ENCODE measurements around the gene TNFSF11. TPM values are rescaled to one million over a fixed set of nuclear protein-coding genes. Genes with fewer than 3 reads are reported as not detected.
"Not testable (repeated sequence)": the region's sequence is repeated elsewhere in the genome, so short reads cannot be mapped to it uniquely, and the experiment has no call there.

TNFSF11 gene
- total and polyA plus RNA-seq, 7 donors, result 1.8 TPM; not detected in 6

DNA sequence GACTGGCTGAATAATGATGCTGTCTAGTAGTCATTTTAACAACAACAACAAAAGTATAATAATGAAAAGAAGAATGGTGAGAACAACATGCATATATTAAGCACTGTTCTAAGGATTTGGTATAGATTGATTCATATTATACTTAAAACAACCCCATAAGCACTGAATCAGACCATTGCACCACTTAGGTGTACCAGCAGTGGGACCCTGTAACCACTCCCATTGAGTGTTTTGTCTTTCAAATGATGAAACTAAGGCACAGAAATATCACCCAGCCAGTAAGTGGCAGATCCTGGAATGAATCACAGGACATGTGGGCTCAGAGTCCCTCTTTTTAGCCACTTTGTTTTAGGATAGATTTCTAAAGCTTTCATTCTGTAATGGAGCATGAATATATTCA lies 14.9 kb upstream of the TNFSF11 start:
- no peak for DNase-seq
- no peak for TF ChIP-seq CTCF (IDR thresholded peaks at IDR 0.05)
- no peak for TF ChIP-seq EP300 (IDR thresholded peaks at IDR 0.05)
- TF ChIP-seq POLR2A (IDR thresholded peaks at IDR 0.05), result no peak
- no peak for TF ChIP-seq POLR2AphosphoS5 (IDR thresholded peaks at IDR 0.05)
- Histone ChIP-seq H3K9me3 (peaks cover 0 to 2% (median 0%) of the 10 kb centered on the region in 4 donors), H3K4me3 (no peak overlapping the region), H3K4me1 (no peaks in the 10 kb centered on the region), H3K27me3 (no peaks in the 10 kb centered on the region), H3K27ac (no peak overlapping the region), H3K36me3 (no peaks in the 10 kb centered on the region)
- intact Hi-C loops (cut with DNase I), result no loop called here

- 96 to 97% methylated on average over 36 of the region's 36 CpGs for WGBS, 2 donors
- H3K4me1 ChIP-seq; DNase-seq; H3K4me3 ChIP-seq; H3K36me3 ChIP-seq; intact Hi-C loops (cut with DNase I); H3K9me3 ChIP-seq; H3K27ac ChIP-seq; H3K27me3 ChIP-seq: not testable (repeated sequence)
Observed at GRCh38 chr13:42559573-42560218, 14.3 kb upstream of the TNFSF11 start.

DNA sequence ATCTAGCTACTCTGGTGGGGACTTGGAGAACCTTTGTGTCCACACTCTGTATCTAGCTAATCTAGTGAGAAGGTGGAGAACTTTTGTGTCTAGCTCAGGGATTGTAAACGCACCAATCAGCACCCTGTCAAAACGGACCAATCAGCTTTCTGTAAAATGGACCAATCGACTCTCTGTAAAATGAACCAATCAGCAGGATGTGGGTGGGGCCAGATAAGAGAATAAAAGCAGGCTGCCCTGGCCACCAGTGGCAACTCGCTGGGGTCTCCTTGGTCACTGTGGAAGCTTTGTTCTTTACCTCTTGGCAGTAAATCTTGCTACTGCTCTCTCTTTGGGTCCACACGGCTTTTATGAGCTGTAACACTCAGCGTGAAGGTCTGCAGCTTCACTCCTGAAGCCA lies 13.6 kb upstream of the TNFSF11 start:
- H3K36me3 ChIP-seq; H3K4me1 ChIP-seq; H3K4me3 ChIP-seq; H3K9me3 ChIP-seq; intact Hi-C loops (cut with DNase I); H3K27me3 ChIP-seq; DNase-seq; H3K27ac ChIP-seq: not testable (repeated sequence)
- WGBS, 2 donors, result 74 to 86% methylated on average over 6 of the region's 6 CpGs

GRCh38 chr13:42561752-42562467 lies 12.0 kb upstream of the TNFSF11 start:
- DNase-seq, result no peak
- 59 to 65% methylated on average over 3 of the region's 3 CpGs for whole genome bisulfite sequencing, 2 donors
- TF ChIP-seq POLR2AphosphoS5 (IDR thresholded peaks at IDR 0.05) (no peak), EP300 (IDR thresholded peaks at IDR 0.05) (no peak), CTCF (IDR thresholded peaks at IDR 0.05) (no peak), POLR2A (IDR thresholded peaks at IDR 0.05) (no peak)

DNA sequence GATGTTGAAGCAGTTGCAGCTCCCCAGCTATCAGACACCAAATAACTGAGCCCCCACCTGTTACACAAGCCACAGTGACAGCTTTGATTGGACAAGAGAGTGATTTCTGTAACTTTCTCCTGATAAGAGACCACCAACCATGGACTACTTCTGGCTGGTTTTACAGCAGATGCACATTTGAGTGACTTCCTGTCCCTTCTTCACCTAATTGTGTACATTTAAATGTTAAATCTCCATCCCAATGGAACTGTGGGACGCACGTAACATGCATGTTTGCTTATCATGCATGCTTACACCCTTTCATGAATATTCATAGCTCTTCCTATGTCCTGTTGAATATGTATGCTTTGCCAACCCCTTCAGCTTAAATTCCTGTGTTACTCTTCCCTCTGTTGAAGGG lies 6.0 kb upstream of the TNFSF11 start:
- intact Hi-C loops (cut with DNase I), result no loop called here
- WGBS, 2 donors, result 62 to 89% methylated on average over 2 of the region's 2 CpGs

More at GRCh38 chr13:42561752-42562467, 12.0 kb upstream of the TNFSF11 start:
- H3K27me3 ChIP-seq, result no peaks in the 10 kb centered on the region
- peaks cover 0 to 2% (median 0%) of the 10 kb centered on the region in 4 donors for H3K9me3 ChIP-seq
- no peak overlapping the region for H3K4me3 ChIP-seq
- no peaks in the 10 kb centered on the region for H3K36me3 ChIP-seq
- H3K27ac ChIP-seq, result no peak overlapping the region
- no peaks in the 10 kb centered on the region for H3K4me1 ChIP-seq
- intact Hi-C loops (cut with DNase I), result no loop called here

More for the DNA sequence above, 6.0 kb upstream of the TNFSF11 start:
- DNase-seq, result no peak
- H3K27me3 ChIP-seq, result peaks cover 0 to 5% (median 0%) of the 10 kb centered on the region in 3 donors
- no peak overlapping the region for H3K4me3 ChIP-seq
- H3K9me3 ChIP-seq, result peaks cover 0 to 2% (median 0%) of the 10 kb centered on the region in 4 donors
- TF ChIP-seq POLR2AphosphoS5 (IDR thresholded peaks at IDR 0.05) (no peak), POLR2A (IDR thresholded peaks at IDR 0.05) (no peak), EP300 (IDR thresholded peaks at IDR 0.05) (no peak), CTCF (IDR thresholded peaks at IDR 0.05) (no peak)
- H3K4me1 ChIP-seq, result no peaks in the 10 kb centered on the region
- H3K36me3 ChIP-seq, result no peaks in the 10 kb centered on the region
- no peak overlapping the region for H3K27ac ChIP-seq
